ENCODE data around the gene ITPA. TPM values are rescaled to one million over a fixed set of nuclear protein-coding genes. Genes with fewer than 3 reads are reported as not detected.

ITPA gene
- polyA plus RNA-seq, 3 donors, result 46.3 to 70.3 (median 54.3) TPM

GRCh38 chr20:3218307-3218988 is 9.2 kb downstream of the ITPA start:
- DNase-seq (ENCODE audit: extremely low read depth in 1 of 11, low read depth in 9 of 11, low spot score in 4 of 11), result no peak

- no peak for DNase-seq (ENCODE audit: extremely low read depth in 1 of 11, low read depth in 9 of 11, low spot score in 4 of 11)
Observed at GRCh38 chr20:3221398-3222226, 12.3 kb downstream of the ITPA start.

- peak in 5 of 11 donors; percentile 64 to 81 (median 73) for DNase-seq (ENCODE audit: extremely low read depth in 1 of 11, low read depth in 9 of 11, low spot score in 4 of 11)
Observed at GRCh38 chr20:3222635-3223600, 13.6 kb downstream of the ITPA start.

- no peak for DNase-seq (ENCODE audit: extremely low read depth in 1 of 11, low read depth in 9 of 11, low spot score in 4 of 11)
Observed at GRCh38 chr20:3223651-3223993, 14.3 kb downstream of the ITPA start.

- DNase-seq (ENCODE audit: extremely low read depth in 1 of 11, low read depth in 9 of 11, low spot score in 4 of 11), result no peak
Observed at GRCh38 chr20:3223994-3224680, 14.8 kb downstream of the ITPA start.

- DNase-seq (ENCODE audit: extremely low read depth in 1 of 11, low read depth in 9 of 11, low spot score in 4 of 11), result no peak
Observed at GRCh38 chr20:3224681-3225421, 15.6 kb downstream of the ITPA start.

GRCh38 chr20:3226093-3226492 is 16.8 kb downstream of the ITPA start:
- DNase-seq (ENCODE audit: extremely low read depth in 1 of 11, low read depth in 9 of 11, low spot score in 4 of 11), result no peak

GRCh38 chr20:3226864-3227263 is 17.6 kb downstream of the ITPA start:
- DNase-seq (ENCODE audit: extremely low read depth in 1 of 11, low read depth in 9 of 11, low spot score in 4 of 11), result no peak

- DNase-seq (ENCODE audit: extremely low read depth in 1 of 11, low read depth in 9 of 11, low spot score in 4 of 11), result no peak
Observed at GRCh38 chr20:3227506-3227905, 18.2 kb downstream of the ITPA start.

GRCh38 chr20:3227936-3228749 is 18.8 kb downstream of the ITPA start:
- no peak for DNase-seq (ENCODE audit: extremely low read depth in 1 of 11, low read depth in 9 of 11, low spot score in 4 of 11)

GRCh38 chr20:3228750-3229032 is 19.4 kb downstream of the ITPA start:
- no peak for DNase-seq (ENCODE audit: extremely low read depth in 1 of 11, low read depth in 9 of 11, low spot score in 4 of 11)

- DNase-seq (ENCODE audit: extremely low read depth in 1 of 11, low read depth in 9 of 11, low spot score in 4 of 11), result no peak
Observed at GRCh38 chr20:3229158-3229557, 19.9 kb downstream of the ITPA start.

- DNase-seq (ENCODE audit: extremely low read depth in 1 of 11, low read depth in 9 of 11, low spot score in 4 of 11), result no peak
Observed at GRCh38 chr20:3229798-3230197, 20.5 kb downstream of the ITPA start.

GRCh38 chr20:3231116-3231515 is 21.8 kb downstream of the ITPA start:
- no peak for DNase-seq (ENCODE audit: extremely low read depth in 1 of 11, low read depth in 9 of 11, low spot score in 4 of 11)

GRCh38 chr20:3231889-3232588 is 22.7 kb downstream of the ITPA start:
- DNase-seq (ENCODE audit: extremely low read depth in 1 of 11, low read depth in 9 of 11, low spot score in 4 of 11), result no peak

- no peak for DNase-seq (ENCODE audit: extremely low read depth in 1 of 11, low read depth in 9 of 11, low spot score in 4 of 11)
Observed at GRCh38 chr20:3233131-3233990, 24.1 kb downstream of the ITPA start.
